ENCODE measurements around the gene TBX4. TPM values are rescaled to one million over a fixed set of nuclear protein-coding genes. Genes with fewer than 3 reads are reported as not detected.

Gene TBX4
- not detected in 2 replicates for total RNA-seq

DNA sequence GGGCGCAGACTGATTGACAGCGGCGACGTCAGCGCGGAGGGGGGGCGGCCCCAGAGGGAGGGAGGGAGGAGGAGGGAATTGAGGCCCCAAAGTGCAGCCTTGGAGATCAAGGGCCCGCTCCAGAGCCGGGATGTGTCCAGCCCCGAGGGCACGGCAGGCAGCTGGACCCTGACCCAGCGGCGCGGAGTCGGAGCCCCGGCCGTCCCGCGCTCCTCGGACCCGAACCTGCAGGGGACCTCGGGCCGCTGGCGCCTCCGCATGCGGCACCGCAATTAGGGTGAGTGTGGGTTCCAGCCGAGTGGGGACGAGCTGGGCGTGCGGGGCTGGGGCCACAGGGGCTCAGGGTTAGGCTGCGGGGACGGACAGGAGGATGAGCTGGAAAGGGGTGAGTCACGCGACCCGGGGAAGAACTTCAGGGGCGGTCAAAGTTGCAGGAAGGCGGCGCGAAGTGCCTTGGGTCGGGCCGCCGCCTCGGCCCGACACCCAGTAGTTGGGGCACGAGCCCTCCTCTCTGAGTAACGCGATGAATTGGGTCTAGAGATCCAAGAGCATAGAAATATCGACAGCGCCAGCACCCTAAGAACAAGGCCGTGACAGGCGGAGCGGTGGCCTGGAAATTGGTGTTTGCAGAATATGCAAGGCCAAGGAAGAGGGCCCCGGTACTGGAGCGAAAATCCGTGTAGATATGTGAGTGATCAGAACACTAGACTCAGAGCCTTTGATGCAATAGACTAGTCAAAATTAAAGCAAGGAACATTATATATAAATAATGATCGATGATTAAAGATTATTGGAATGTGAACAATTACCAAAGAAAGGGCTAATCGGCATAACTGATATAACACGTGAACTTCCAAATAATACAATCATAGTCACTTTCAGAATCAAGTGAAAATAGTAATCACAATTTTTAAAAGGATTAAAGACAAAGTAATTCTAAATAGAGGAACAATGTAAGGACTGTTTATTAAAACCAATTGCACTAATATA lies at the start of gene TBX4:
TBX4 (plus strand) TSS at position 122 of the 990 bp plus-strand sequence. CDS start 4,069 bp downstream, outside the sequence.

Other genes starting within 250 kb of the TBX4 start
- gene TBX2, start 52.6 kb upstream of the TBX4 start, total RNA-seq, result 0.13 and 0.49 TPM in 2 replicates
- gene NACA2, start 138.8 kb downstream of the TBX4 start, total RNA-seq, result not detected in 2 replicates